KMS-11 (cell line): ENCODE results near the gene ACOXL.

ENCODE experiments used
- H2AFZ ChIP-seq: fragments of 200-600 bp; sonication (generic); 2 replicates; pipeline ENCODE4 v1.6.1; 2016; ENCODE audit warnings: antibody characterized with exemption, mixed run types, low read depth
- H3K27ac ChIP-seq: fragments of 200-600 bp; sonication (generic); 2 replicates; pipeline ENCODE4 v1.6.1; 2016; ENCODE audit warnings: mild to moderate bottlenecking, mixed run types
- H3K27me3 ChIP-seq: fragments of 200-600 bp; sonication (generic); 2 replicates; pipeline ENCODE4 v1.6.1; 2017; ENCODE audit warnings: mild to moderate bottlenecking, low read depth, mixed run types, moderate library complexity; ENCODE audit not compliant: insufficient read depth
- H3K36me3 ChIP-seq: fragments of 200-600 bp; sonication (generic); 2 replicates; pipeline ENCODE4 v1.6.1; 2017; ENCODE audit warnings: mild to moderate bottlenecking, mixed run types; ENCODE audit not compliant: insufficient read depth
- H3K4me1 ChIP-seq: fragments of 200-600 bp; sonication (generic); 2 replicates; pipeline ENCODE4 v1.6.1; 2016; ENCODE audit warnings: mild to moderate bottlenecking, low read depth, mixed run types; ENCODE audit not compliant: poor library complexity, severe bottlenecking
- H3K4me2 ChIP-seq: fragments of 200-600 bp; sonication (generic); 2 replicates; pipeline ENCODE4 v1.7.0; 2016; ENCODE audit warnings: mild to moderate bottlenecking, mixed run types
- H3K4me3 ChIP-seq: fragments of 200-600 bp; sonication (generic); IDR thresholded peaks from 2 replicates; pipeline ENCODE4 v1.6.1; 2017; ENCODE audit warnings: low read depth, low read length, mixed read lengths; ENCODE audit not compliant: insufficient read depth
- H3K79me2 ChIP-seq: fragments of 200-600 bp; sonication (generic); 2 replicates; pipeline ENCODE4 v1.6.1; 2016; ENCODE audit warnings: low read depth, mixed run types; ENCODE audit not compliant: insufficient read depth
- H3K9ac ChIP-seq: fragments of 200-600 bp; sonication (generic); 2 replicates; pipeline ENCODE4 v1.6.1; 2016; ENCODE audit warnings: mild to moderate bottlenecking, mixed run types
- H4K20me1 ChIP-seq: fragments of 200-600 bp; sonication (generic); 2 replicates; pipeline ENCODE4 v1.6.1; 2016; ENCODE audit warnings: mild to moderate bottlenecking, mixed run types; ENCODE audit not compliant: insufficient read depth
- TF ChIP-seq, protein P1 (sequence below): fragments of 200-600 bp; sonication (generic); conservative IDR thresholded peaks from 2 replicates; pipeline ENCODE4 v1.6.1; 2017; ENCODE audit warnings: low read depth, mild to moderate bottlenecking, antibody characterized with exemption, low read length, moderate library complexity, mixed read lengths

ACOXL gene

DNA sequence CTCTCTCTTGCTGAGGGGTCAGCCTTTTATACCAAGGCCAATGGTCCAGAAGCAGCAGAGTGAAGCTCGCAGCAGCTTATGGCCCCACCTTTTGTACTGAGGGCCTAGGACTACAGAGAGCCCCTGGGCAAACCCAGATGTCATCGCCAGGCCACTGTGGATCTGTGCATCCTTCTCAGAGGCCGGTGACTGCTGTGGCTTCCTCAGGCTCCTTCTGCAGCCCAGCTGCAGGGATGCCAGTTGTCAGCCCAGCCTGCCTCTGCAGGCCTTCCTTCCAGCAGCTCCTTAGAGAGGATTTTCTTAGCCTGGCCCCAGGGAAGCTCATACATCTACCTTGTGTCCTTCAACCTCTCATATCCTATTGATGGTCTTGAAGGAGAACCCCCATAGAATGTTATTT, 6.5 kb upstream of the ACOXL start:
- no peaks in the 10 kb centered on the region for H3K27me3 ChIP-seq
- H3K9ac ChIP-seq, result no peak overlapping the region
- H3K79me2 ChIP-seq, result no peaks in the 10 kb centered on the region
- no peaks in the 10 kb centered on the region for H4K20me1 ChIP-seq
- H3K4me3 ChIP-seq, result no peak overlapping the region
- H2AFZ ChIP-seq, result no peak overlapping the region
- no peaks in the 10 kb centered on the region for H3K36me3 ChIP-seq
- TF ChIP-seq, protein P1, sequence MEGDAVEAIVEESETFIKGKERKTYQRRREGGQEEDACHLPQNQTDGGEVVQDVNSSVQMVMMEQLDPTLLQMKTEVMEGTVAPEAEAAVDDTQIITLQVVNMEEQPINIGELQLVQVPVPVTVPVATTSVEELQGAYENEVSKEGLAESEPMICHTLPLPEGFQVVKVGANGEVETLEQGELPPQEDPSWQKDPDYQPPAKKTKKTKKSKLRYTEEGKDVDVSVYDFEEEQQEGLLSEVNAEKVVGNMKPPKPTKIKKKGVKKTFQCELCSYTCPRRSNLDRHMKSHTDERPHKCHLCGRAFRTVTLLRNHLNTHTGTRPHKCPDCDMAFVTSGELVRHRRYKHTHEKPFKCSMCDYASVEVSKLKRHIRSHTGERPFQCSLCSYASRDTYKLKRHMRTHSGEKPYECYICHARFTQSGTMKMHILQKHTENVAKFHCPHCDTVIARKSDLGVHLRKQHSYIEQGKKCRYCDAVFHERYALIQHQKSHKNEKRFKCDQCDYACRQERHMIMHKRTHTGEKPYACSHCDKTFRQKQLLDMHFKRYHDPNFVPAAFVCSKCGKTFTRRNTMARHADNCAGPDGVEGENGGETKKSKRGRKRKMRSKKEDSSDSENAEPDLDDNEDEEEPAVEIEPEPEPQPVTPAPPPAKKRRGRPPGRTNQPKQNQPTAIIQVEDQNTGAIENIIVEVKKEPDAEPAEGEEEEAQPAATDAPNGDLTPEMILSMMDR, result no peak
- H3K4me1 ChIP-seq, result peaks cover 13% of the 10 kb centered on the region
- H3K4me2 ChIP-seq, result no peak overlapping the region
- no peak overlapping the region for H3K27ac ChIP-seq

DNA sequence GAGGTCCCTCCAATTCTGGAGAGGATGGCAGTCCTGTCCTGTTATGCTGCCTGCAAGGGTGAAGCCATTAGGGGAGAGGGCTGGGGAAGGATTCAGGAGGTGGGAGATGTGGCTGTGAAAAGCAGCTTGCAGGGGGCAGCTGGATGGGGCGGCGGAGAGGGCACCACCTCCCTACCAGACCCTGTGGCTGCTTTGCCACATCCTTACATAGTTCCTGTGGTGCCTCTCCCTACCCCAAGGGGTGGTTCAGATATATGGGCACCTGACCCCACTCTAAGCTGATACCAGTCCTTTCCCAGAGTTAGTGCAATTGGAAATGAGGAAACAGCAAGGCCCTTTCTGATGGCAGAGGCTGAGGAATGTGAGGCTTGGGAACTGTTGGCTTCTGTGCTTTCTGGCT, 6.1 kb upstream of the ACOXL start:
- TF ChIP-seq, protein P1, result no peak
- Histone ChIP-seq H4K20me1 (no peaks in the 10 kb centered on the region), H3K27me3 (no peaks in the 10 kb centered on the region)

DNA sequence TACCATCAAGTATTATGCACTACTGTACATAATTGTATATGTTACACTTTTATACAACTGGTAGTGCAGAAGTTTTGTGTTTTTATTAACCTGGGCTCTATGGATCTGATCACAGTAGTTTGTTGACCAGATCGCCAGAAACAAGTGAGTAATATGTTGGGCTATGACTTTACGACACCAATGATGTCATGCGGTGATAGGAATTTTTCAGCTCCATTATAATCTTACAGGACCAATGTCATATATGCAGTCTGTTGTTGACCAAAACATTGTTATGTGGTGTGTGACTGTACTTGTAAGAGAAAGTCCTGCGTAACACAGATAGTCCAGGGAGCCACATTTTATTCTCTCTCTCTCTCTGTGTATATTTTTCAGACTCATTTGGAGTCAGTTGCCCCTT, 4.5 kb upstream of the ACOXL start:
- no peak overlapping the region for H3K4me3 ChIP-seq
- peaks cover 13% of the 10 kb centered on the region for H3K4me1 ChIP-seq
- TF ChIP-seq, protein P1, result no peak
- no peak overlapping the region for H3K4me2 ChIP-seq
- no peak overlapping the region for H3K27ac ChIP-seq
- H4K20me1 ChIP-seq, result no peaks in the 10 kb centered on the region
- no peaks in the 10 kb centered on the region for H3K36me3 ChIP-seq
- peaks cover 2% of the 10 kb centered on the region; the same call in 1 of the 2 replicates for H3K79me2 ChIP-seq
- no peak overlapping the region for H3K9ac ChIP-seq
- H3K27me3 ChIP-seq, result no peaks in the 10 kb centered on the region
- no peak overlapping the region for H2AFZ ChIP-seq

More for the DNA sequence above, 6.1 kb upstream of the ACOXL start:
- H3K36me3 ChIP-seq, result no peaks in the 10 kb centered on the region
- no peak overlapping the region for H3K27ac ChIP-seq
- H3K4me2 ChIP-seq, result no peak overlapping the region
- no peak overlapping the region for H2AFZ ChIP-seq
- peaks cover 13% of the 10 kb centered on the region for H3K4me1 ChIP-seq
- no peak overlapping the region for H3K4me3 ChIP-seq
- H3K79me2 ChIP-seq, result no peaks in the 10 kb centered on the region
- no peak overlapping the region for H3K9ac ChIP-seq

DNA sequence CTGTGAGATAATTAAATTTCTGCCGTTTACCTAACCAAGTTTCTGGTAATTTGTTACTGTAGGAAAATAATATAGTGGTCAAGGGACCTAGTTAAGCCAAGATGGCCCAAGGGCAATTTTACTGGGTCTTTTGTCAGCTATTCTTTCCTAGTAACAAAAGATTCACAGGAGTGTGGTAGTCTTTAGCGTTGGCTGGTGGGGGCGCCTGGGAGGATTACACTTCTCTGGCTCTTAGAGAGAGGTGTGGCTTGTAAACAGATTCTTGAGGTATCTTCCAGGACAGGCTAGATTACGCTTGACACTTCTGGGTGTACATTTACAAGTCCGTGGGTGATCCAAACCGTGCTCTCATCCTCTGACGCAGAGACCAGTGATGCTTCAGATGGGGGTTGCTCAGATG, 3.3 kb upstream of the ACOXL start:
- Histone ChIP-seq H3K4me1 (peaks cover 10% of the 10 kb centered on the region), H3K4me3 (no peak overlapping the region), H2AFZ (no peak overlapping the region), H3K27me3 (no peaks in the 10 kb centered on the region), H3K79me2 (peaks cover 14% of the 10 kb centered on the region), H3K4me2 (no peak overlapping the region), H3K27ac (no peak overlapping the region), H4K20me1 (no peaks in the 10 kb centered on the region), H3K9ac (no peak overlapping the region), H3K36me3 (no peaks in the 10 kb centered on the region)
- TF ChIP-seq, protein P1, result no peak
